AG09309 (cell line): ENCODE results near the gene SCN1A.
"Not testable (repeated sequence)": the region's sequence is repeated elsewhere in the genome, so short reads cannot be mapped to it uniquely, and the experiment has no call there.

ENCODE experiments used
- DNase-seq: peaks from one replicate; pipeline ENCODE4 v3.0.0-alpha.2; 2010; ENCODE audit warnings: low read depth
- H3K4me3 ChIP-seq: 2 replicates; pipeline ENCODE4 v1.5.1; 2011; ENCODE audit warnings: mild to moderate bottlenecking, low read depth, low read length, moderate library complexity; ENCODE audit not compliant: control insufficient read depth
- TF ChIP-seq, protein P1 (sequence below): IDR thresholded peaks from 2 replicates; pipeline ENCODE4 v1.5.1; 2011; ENCODE audit warnings: mild to moderate bottlenecking, low read depth, low read length, inconsistent platforms; ENCODE audit not compliant: insufficient read depth, control insufficient read depth; ENCODE audit errors: missing control alignments

Gene SCN1A

DNA sequence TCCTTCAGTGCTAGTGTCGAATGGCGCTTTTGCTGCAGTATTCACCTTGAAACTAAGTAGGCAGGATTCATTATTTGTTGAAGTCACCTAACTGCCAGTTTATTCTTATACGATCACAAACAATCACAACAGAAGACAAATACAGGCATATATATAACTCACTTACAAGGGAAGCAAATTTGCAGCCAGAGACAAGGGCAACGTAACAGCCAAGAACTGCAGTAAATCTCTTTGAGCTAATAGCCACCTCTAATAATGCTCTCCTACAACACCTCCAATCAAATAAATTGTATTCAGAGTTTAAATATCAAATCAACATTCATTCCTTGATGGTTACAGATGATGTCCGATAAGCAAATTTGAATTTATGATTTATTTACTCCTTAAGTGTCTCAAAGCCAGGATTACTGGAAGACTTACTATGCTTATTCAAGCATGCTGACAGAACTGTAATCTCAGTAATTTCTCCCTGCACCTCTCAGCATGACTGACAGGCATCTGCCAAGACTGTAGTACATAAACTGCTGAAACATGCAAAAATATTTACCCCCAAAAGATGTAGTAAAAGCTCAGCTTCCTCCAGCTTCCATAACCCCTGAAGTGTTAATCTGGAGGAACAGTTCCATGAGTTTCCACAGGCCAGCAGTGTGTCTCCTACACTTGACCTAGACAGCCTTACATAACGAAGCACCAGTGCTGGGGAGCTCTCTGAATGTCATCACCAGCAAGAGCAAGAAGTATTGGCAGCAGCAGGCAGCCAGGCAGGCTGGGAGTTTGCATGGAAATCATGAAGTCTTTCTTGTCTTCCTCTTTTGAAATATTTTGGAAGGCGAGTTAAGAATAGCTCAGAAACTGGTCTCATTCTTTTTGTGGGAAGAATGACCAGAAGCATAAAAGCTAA, 20.9 kb upstream of the SCN1A start:
- no peak for DNase-seq
- no peak overlapping the region for H3K4me3 ChIP-seq
- TF ChIP-seq, protein P1, sequence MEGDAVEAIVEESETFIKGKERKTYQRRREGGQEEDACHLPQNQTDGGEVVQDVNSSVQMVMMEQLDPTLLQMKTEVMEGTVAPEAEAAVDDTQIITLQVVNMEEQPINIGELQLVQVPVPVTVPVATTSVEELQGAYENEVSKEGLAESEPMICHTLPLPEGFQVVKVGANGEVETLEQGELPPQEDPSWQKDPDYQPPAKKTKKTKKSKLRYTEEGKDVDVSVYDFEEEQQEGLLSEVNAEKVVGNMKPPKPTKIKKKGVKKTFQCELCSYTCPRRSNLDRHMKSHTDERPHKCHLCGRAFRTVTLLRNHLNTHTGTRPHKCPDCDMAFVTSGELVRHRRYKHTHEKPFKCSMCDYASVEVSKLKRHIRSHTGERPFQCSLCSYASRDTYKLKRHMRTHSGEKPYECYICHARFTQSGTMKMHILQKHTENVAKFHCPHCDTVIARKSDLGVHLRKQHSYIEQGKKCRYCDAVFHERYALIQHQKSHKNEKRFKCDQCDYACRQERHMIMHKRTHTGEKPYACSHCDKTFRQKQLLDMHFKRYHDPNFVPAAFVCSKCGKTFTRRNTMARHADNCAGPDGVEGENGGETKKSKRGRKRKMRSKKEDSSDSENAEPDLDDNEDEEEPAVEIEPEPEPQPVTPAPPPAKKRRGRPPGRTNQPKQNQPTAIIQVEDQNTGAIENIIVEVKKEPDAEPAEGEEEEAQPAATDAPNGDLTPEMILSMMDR, result no peak

DNA sequence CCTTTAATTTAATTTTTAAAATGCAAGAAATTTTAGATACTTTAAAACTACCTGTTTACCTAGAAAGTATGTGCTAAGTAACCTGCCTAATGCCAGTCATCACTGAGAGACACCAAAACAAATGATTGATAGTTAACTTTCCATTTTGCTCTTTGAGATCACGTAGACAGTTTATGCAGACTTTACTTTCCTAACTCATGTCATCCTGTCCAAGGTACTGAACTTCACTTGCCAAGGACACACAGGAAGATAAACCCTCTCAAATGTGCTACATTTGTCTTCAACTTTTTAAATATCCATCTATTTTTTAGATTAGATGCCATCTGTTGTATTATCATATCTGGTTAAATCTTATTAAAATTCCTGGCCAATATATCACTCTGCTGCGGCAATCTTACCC, 20.1 kb upstream of the SCN1A start:
- H3K4me3 ChIP-seq, result no peak overlapping the region
- DNase-seq, result no peak
- TF ChIP-seq, protein P1, result no peak

DNA sequence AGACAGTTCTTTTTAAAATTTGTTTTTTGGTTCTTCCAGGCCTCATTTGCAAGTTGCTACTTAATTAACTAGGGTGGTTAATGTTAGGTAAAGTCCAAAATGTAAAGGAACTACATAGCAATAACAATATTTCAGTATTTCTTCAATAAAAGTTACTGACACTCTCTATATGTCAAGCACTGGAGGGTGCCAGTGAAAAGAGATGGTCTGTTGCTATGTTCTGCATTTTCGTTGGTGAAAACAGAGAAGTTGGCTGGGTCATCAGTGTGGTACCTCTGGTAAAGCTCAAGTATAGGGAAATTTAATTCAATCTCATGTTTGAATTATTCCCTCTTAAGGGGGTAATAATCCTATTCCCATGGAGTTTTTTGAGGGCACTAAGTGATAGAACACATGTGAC, 16.3 kb upstream of the SCN1A start:
- DNase-seq, result no peak
- no peak overlapping the region for H3K4me3 ChIP-seq
- TF ChIP-seq, protein P1, result no peak

DNA sequence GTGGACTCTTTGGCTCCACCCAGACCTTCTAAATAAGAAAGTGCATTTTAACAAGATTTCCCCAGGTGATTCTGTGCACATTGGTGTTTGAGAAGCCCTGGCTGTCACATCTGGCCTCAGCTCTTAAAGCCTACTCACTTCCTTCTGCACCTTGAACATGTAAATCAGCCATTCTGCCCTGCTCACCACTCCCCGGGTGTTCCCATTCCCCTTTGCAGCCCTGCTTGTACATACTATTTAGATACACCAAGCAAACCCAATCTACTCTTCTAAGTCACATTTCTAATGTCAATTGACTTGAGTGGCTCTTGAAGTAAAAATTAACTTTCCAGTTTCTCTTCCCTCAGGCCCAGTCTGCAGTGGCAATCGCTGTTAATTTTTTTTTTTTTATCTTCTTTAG, 13.1 kb upstream of the SCN1A start:
- no peak for DNase-seq

DNA sequence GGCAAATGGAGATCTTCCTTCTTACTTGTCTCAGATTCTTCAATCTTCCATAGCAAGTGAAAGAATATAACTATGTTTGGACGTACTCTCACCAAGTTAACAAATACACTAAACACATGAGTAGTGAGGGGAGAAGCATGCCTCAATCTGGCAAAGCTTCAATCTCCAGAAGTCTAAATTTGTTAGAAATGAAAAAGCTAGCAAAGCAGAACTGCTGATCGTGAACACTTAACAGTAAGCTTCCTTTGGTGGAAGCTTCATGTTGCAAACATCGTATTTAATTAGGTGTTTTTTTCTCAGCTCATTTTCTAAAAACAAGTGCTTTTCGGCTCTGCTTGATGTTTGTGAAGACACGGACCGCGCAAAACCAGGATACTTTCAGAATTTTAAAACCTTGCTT, 12.7 kb upstream of the SCN1A start:
- DNase-seq, result no peak
- H3K4me3 ChIP-seq, result no peak overlapping the region
- TF ChIP-seq, protein P1, result no peak

More for the DNA sequence above, 13.1 kb upstream of the SCN1A start:
- TF ChIP-seq, protein P1, result no peak
- H3K4me3 ChIP-seq, result no peak overlapping the region

DNA sequence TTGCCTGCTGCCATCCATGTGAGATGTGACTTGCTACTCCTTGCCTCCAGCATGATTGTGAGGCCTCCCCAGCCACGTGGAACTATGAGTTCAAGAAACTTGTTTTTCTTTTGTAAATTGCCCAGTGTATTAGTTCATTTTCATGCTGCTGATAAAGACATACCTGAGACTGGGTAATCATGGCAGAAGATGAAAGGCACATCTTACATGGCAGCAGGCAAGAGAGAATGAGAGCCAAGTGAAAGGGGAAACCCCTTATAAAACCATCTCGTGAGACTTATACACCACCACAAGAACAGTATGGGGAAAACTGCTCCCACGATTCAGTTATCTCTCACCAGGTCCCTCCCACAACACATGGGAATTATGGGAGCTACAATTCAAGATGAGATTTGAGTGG, 11.7 kb upstream of the SCN1A start:
- not testable (repeated sequence) for DNase-seq, H3K4me3 ChIP-seq

DNA sequence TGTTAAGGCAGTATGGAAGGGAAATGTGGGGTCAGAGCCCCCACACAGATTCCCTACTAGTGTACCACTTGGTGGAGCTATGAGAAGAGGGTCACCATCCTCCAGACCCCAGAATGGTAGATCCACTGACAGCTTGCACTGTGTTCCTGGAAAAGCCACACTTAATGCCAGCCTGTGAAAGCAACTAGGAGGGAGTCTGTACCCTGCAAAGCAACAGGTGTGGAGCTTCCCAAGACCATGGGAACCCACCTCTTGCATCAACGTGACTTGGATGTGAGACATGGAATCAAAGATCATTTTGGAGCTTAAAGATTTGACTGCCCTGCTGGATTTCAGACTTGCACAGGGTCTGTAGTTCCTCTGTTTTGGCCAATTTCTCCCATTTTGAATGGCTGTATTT, 10.8 kb upstream of the SCN1A start:
- TF ChIP-seq, protein P1, result no peak
- H3K4me3 ChIP-seq, result no peak overlapping the region
- no peak for DNase-seq
